Peyer's patch (tissue), 4 donors: Measurements from ENCODE around the gene KRTAP4-3.

Experiments used
- CTCF ChIP-seq, 6 experiments: fragments of 450-650 bp in 4 of 6; fragments of 200-600 bp in 2 of 6; sonication (generic) in 1 of 6; IDR thresholded peaks; one replicate each; pipeline ENCODE4 v1.5.1; 2017 to 2019; ENCODE audit warnings: antibody characterized with exemption in 6 of 6, mild to moderate bottlenecking in 3 of 6, moderate library complexity in 1 of 6
- POLR2A ChIP-seq, 2 donors: fragments of 450-650 bp; IDR thresholded peaks; one replicate each; pipeline ENCODE4 v1.5.1; 2017; ENCODE audit warnings: antibody characterized with exemption in 2 of 2, mild to moderate bottlenecking in 2 of 2, moderate library complexity in 2 of 2

GRCh38 chr17:41160648-41161047, 7.4 kb downstream of the KRTAP4-3 start, which contains the start of gene KRTAP4-4:
- TF ChIP-seq CTCF (IDR thresholded peaks at IDR 0.05) (no peak), POLR2A (IDR thresholded peaks at IDR 0.05) (no peak)
